ENCODE results near the gene MT4.
"Not testable (repeated sequence)": the region's sequence is repeated elsewhere in the genome, so short reads cannot be mapped to it uniquely, and the experiment has no call there.

The MT4 gene

GRCh38 chr16:56560447-56560846 lies 4.4 kb upstream of the MT4 start:
- DNase-seq, result no peak

GRCh38 chr16:56561126-56561525 lies 3.7 kb upstream of the MT4 start:
- DNase-seq, result no peak

DNA sequence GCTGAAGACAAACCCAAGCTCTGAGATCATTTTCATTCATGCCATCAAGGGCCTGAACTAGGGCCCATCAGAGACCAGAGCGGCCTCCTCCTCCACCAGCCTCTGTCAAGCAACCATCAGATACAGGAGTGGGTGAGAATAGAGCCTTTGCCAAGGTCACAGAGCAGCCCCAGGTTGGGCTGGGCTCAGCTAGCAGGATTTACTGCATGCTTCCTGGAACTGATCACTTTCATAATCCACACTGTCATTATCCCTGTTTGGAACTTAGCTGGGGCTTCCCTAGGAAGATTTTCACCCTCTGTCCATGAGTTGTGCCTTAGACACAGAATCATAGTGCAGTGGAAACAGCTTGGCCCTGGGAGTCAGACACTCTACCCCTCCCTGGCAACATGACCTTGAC lies 5.1 kb downstream of the MT4 start:
- DNase-seq, result no peak

- DNase-seq, result no peak
Measured at GRCh38 chr16:56571525-56571924, 6.7 kb downstream of the MT4 start.

DNA sequence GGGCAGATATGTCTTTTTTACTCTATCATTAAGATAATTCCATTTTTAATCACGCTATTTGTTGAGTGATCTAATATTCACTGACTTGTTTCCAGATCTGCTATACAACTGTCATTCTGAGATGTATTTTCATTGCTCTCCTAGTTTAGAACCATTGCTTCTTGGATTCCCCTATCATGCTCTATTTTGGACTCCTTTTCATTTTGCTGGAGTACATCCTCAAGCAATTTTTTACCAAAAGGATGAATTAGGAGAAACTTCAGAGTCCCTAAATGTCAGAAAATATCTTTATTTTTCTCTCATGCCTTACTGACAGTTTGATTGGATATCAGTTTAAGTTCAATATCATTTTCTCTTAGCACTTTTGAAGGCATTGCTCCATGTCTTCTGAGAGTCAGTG lies 9.8 kb downstream of the MT4 start:
- no peak for DNase-seq

- DNase-seq, result peak; percentile 75 to 87 (median 79)
Measured at GRCh38 chr16:56576585-56577299, 11.9 kb downstream of the MT4 start.

- no peak for DNase-seq
Measured at GRCh38 chr16:56577300-56577625, 12.4 kb downstream of the MT4 start.

DNA sequence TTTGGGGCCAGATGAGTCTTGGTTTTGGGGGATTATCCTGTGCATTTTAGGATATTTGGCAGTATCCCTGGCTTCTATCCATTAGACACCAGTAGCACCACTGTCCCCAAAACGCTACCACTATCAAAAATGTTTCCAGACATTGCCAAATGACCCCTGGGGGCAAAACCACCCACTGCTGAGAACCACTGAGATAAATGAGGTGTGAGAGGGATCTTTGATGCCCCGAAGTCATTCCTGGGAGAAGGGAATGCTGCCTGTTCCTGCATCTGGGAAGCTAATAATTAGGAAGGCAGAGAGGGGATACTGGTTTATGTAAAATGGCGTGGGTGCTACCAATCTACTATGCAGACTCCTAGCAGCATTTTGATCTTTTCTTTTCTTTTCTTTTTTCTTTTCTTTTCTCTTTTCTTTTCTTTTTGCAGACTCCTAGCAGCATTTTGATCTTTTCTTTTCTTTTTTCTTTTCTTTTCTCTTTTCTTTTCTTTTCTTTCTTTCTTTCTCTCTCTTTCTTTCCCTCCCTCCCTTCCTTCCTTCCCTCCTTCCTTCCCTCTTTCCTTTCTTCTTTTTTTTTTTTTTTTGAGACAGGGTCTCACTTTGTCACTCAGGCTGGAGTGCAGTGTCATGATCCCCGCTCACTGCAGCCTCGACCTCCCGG lies 15.6 kb downstream of the MT4 start:
- no peak for DNase-seq

- not testable (repeated sequence) for DNase-seq
Measured at GRCh38 chr16:56582911-56583310, 18.0 kb downstream of the MT4 start.

- DNase-seq, result no peak
Measured at GRCh38 chr16:56583351-56584168, 18.7 kb downstream of the MT4 start.

DNA sequence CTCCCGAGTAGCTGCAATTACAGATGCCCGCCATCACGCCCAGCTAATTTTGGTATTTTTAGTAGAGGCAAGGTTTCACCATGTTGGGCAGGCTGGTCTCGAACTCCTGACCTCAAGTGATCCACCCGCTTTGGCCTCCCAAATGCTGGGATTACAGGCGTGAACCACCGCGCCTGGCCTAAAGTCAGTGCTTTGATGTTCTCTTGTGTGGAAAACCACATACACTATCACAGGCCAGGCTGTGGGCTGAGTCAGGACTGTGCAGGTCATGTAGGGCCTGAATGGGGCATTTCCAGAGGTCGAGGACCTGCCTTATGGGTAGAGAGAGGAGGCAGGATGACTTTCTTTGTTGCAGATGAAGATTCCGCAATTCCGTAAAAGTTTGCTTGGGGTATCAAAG lies 19.4 kb downstream of the MT4 start:
- no peak for DNase-seq

- DNase-seq, result no peak
Measured at GRCh38 chr16:56588781-56589140, 23.9 kb downstream of the MT4 start.

DNA sequence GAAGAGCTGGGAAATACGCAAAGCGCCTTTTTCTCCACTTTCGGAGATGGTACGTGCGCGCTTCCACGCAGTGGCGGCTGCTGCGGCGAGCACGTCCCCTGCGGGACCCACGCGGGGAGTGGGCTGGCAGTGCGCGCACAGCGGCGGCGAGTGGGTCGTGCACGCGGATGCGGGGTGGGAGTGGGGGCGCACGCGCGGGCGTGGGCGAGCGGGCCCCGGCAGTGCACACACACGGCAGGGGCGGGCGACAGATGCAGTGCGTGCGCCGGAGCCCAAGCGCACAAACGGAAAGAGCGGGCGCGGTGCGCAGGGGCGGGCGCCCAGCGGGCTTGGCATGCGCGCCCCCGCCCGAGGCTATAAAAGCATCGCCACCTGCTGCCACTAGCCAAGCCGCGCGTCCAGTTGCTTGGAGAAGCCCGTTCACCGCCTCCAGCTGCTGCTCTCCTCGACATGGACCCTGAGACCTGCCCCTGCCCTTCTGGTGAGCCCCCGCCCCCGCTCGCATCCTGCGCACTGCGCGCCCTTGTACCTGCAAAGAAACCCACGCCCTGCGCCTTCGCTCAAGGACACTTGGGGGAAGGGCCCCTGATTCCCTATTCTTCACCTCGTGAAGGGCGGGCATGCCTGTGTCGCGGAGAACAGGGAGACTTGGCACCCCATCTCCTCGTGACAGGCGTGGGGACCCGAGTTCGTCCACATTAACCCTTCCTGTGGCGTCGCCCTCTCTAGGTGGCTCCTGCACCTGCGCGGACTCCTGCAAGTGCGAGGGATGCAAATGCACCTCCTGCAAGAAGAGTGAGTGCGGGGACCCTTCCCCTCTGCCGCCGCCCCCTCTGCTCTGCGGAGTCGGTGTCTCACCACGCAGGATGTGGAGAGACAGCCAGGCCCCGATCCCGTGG lies 24.5 kb downstream of the MT4 start, which contains the start of gene MT3:
TSS of gene MT3 (plus strand) at position 388 of the 899 bp plus-strand sequence. CDS start at position 451, 63 bp downstream.
- DNase-seq, result peak in 1 of 3 donors; percentile 40

DNA sequence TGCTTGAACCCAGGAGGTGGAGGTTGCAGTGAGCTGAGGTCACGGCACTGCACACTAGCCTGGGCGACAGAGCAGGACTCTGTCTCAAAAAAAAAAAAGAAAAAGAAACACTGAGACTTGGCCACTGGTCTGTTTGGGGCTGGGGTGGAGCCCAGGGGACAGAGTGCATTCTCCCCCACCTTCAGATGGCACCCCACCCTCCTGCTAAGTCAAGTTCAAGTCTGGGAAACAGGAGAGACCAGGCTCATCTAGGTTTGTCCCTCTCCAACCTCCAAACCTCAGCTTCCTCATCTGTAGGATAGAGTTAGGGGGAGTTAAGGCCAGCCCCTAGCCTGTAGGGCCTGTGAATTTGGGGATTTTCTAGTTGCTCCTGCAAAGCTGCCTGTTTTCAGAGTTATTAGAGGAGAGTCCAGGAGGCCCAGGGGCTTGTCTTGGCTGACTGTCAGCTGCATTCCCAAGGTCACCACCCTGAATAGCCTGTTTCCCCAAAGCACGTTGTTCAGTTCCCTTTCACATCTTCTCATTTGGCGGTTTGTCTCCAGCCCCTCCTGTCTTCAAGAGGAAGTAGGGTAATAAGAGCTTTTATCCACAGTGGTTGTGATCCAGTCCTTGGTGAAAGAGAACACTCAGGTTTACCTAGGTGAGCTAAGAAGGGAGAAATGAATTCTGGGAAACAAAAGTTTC lies 26.6 kb downstream of the MT4 start:
- DNase-seq, result peak; percentile 40 to 47 (median 40)

DNA sequence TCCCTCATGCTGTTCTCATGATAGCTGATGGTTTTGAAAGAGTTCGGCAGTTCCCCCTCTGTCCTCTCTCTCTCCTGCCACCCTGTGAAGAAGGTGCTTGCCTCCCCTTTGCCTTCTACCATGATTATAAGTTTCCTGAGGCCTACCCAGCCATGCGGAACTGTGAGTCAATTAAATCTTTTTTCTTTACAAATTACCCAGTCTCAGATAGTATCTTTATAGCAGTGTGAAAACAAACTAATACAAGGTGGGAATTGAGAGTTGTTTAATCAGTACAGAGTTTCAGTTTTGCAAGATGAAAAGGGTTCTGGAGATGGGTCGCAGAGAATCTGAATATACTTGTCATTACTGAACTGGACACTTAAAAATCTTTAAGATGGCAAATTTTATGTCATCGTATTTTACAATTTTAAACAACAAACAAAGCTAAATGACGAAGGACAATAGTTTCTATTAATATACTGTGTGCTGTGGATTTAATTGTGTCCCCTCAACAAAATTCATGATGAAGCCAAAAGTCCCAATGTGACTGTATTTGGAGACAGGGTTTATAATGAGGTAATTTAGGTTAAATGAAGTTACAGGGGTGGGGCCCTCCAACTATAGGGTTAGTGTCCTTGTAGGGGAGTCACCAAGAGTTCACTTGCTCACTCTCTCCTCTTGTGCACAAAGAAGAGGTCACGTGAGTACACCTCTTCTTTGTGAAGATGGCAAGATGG lies 28.9 kb downstream of the MT4 start:
- DNase-seq, result no peak

GRCh38 chr16:56594292-56594619 lies 29.4 kb downstream of the MT4 start:
- DNase-seq, result no peak

- peak; percentile 62 to 77 (median 74) for DNase-seq
Measured at GRCh38 chr16:56600398-56600999, 35.6 kb downstream of the MT4 start.

DNA sequence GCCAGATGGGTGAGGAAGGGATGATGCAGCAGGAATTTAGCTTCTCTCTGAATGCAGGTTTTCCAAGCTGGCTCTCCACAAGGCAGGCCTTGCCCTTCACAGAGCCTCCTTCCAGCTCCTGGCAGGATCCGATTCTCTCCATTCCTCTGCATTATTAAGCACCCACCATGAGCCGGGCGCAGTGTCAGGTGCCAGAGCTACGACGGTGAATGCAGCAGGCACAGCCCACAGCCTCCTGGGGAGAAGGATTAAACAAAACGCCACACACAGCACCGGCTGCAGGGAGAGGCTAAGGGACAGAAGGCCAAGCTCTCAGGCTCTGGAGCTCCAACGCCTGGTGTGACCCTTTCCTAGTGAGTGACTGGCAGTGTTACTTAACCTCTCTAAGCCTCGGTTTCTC lies 36.5 kb downstream of the MT4 start:
- DNase-seq, result no peak

GRCh38 chr16:56603589-56603988 lies 38.7 kb downstream of the MT4 start:
- DNase-seq, result peak; percentile 65 to 70 (median 66)

- DNase-seq, result no peak
Measured at GRCh38 chr16:56604966-56605365, 40.1 kb downstream of the MT4 start.

DNA sequence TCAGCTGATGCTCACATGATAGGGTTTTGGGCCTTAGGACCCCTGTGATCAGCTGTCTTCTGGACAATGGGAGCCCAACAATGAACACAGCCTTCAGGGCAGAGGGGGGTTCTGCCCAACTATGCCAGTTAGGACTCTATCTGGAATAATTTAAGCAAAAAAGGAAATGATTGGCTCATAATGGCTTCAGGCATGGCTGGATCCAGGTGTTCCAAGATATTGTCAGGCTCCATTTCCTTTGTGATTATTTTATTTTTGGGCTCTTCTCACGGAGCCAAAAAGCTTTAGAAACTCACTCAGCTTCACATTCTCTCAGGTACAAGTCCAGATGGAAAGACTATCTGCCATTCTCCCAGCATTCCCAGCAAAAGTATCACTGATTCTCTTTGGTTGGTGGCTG lies 40.6 kb downstream of the MT4 start:
- DNase-seq, result no peak

Measured in suppressor macrophage treated with lipopolysaccharide for 1 hour (primary cell).